Mucosa of descending colon (tissue), 3 donors: ENCODE results near the gene KIF16B. TPM values are rescaled to one million over a fixed set of nuclear protein-coding genes. Genes with fewer than 3 reads are reported as not detected.
"Not testable (repeated sequence)": the region's sequence is repeated elsewhere in the genome, so short reads cannot be mapped to it uniquely, and the experiment has no call there.

Experiments
- ATAC-seq: fragments of 200-7000 bp; cut with Tn5 transposase; one replicate; pipeline ENCODE4 v1.9.1; 2020; ENCODE audit warnings: mild to moderate bottlenecking, moderate library complexity
- DNase-seq, 3 donors: peaks; one replicate each; pipeline ENCODE4 v3.0.0-alpha.2; 2020
- H3K36me3 ChIP-seq: fragments of 200-600 bp; one replicate; pipeline ENCODE4 v1.8.0; 2021; ENCODE audit warnings: low read depth, mild to moderate bottlenecking
- H3K4me1 ChIP-seq: fragments of 200-600 bp; one replicate; pipeline ENCODE4 v1.8.0; 2021; ENCODE audit warnings: low read depth, mild to moderate bottlenecking
- H3K4me3 ChIP-seq: fragments of 200-600 bp; one replicate; pipeline ENCODE4 v1.8.0; 2021; ENCODE audit warnings: mild to moderate bottlenecking
- H3K9me3 ChIP-seq: fragments of 200-600 bp; one replicate; pipeline ENCODE4 v1.8.0; 2021; ENCODE audit warnings: mild to moderate bottlenecking
- intact Hi-C, 2 donors: fragments of 100-400 bp; cut with DNase I in 1 of 2; cut with micrococcal nuclease in 1 of 2; formaldehyde crosslinking; loops; one replicate each; pipeline versions ENCODE4 v1.11.0 to v1.11.1; 2022; cut with DNase I, micrococcal nuclease
- total RNA-seq, 3 donors: library from RNA; stranded (reverse); fragmentation: NEBNext Ultra II Directional in 2 of 3; extraction: Animal tissue kit (Norgen Biotek cat#: 25700) in 2 of 3; gene quantifications; one replicate each; pipeline versions ENCODE4 v1.2.1 to v1.2.4, GENCODE V29; 2021 to 2023
- TF ChIP-seq, protein P1 (sequence below): fragments of 200-600 bp; IDR thresholded peaks from one replicate; pipeline ENCODE4 v1.8.0; 2022; ENCODE audit warnings: antibody characterized with exemption, mild to moderate bottlenecking
- donor health status: DM: no; HTN: no; CAD: no; lungs with moderate emphysema.
- donor health status: DM: no; HTN: no; CAD: no.
- donor health status: DM: no; HTN: yes; CAD: no.

The KIF16B gene
- total RNA-seq, 3 donors from 2014 or later, result 48.5 to 81.7 (median 65.1) TPM

DNA sequence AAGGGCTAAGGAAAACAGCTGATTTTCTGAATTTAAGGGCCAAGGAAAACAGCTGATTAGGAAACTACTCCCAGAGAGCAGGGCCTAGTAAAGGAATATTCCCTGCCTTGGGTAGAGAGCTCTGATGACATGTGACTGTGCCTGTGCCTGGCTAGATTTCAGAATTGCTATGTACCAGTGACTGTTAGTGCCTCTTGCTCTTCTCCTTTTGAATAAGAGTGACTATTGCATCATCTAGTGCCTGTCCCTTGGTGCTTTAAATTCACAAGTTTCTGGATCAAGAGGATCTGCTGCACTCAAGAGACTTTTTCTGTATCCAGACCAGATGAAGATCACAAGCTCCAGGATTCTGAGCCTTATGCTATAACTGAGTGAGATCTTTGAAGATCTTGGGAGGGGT, 332.9 kb downstream of the KIF16B start:
- H3K4me1 ChIP-seq, result no peaks in the 10 kb centered on the region
- H3K4me3 ChIP-seq, result no peak overlapping the region
- ATAC-seq (no peak), DNase-seq (no peak)
- peaks cover 6% of the 10 kb centered on the region for H3K9me3 ChIP-seq
- TF ChIP-seq, protein P1, sequence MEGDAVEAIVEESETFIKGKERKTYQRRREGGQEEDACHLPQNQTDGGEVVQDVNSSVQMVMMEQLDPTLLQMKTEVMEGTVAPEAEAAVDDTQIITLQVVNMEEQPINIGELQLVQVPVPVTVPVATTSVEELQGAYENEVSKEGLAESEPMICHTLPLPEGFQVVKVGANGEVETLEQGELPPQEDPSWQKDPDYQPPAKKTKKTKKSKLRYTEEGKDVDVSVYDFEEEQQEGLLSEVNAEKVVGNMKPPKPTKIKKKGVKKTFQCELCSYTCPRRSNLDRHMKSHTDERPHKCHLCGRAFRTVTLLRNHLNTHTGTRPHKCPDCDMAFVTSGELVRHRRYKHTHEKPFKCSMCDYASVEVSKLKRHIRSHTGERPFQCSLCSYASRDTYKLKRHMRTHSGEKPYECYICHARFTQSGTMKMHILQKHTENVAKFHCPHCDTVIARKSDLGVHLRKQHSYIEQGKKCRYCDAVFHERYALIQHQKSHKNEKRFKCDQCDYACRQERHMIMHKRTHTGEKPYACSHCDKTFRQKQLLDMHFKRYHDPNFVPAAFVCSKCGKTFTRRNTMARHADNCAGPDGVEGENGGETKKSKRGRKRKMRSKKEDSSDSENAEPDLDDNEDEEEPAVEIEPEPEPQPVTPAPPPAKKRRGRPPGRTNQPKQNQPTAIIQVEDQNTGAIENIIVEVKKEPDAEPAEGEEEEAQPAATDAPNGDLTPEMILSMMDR, result no peak
- no peaks in the 10 kb centered on the region for H3K36me3 ChIP-seq
- intact Hi-C loops, result no loop called here

DNA sequence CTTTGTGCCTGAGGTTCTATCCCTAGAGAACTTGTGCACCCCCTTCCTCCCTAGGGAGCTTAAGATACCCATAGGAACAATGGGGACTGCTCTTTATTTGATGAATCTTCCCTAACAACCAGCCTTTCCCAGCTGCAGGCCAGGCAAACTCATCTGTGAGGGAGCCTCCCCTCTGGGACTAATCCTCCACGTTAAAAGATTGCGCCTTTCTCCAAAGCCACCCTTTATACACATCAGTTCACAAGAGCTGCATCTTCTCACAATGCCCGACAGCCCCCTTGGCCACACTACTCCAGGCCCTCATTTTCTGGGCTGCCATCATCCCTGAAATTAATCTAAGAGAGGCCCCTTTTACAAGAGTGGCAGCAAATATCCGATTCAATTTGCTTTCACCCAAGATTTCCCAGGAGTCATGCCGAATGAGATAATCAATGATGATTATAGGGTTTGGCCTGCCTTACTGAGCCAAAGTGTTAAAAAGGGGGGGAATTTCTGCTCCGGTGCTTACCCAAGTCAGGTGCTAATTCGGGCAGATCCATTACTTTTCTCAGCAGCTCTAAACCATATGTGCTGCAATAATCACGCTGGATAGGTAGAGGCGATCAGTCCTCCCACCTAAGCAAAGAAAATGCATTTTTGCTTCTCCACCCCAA, 336.5 kb downstream of the KIF16B start:
- intact Hi-C loops, result no loop called here
- Histone ChIP-seq H3K36me3 (no peaks in the 10 kb centered on the region), H3K4me3 (no peak overlapping the region), H3K9me3 (peaks cover 6% of the 10 kb centered on the region), H3K4me1 (no peaks in the 10 kb centered on the region)
- DNase-seq (no peak), ATAC-seq (no peak)
- TF ChIP-seq, protein P1, result no peak

DNA sequence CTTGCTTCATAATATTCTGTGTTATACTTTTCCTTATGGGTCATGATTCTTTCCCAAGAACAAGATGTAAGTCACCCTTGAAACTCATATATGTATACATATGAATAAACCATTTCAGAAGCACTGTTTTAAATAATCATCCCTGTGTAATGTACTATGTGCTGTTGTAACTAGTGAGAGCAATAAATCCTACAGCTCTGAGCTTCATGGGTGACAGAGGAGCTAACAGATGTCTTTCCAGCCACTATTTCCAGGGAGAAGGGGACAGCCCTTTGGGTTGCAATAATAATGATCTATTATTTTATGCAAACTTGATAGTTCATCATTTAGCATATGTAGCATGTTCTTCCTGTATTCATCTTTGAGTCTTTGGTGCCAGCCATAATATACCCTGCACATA, 342.8 kb downstream of the KIF16B start:
- intact Hi-C loops, result no loop called here
- Histone ChIP-seq H3K4me1 (no peaks in the 10 kb centered on the region), H3K4me3 (no peak overlapping the region), H3K9me3 (no peaks in the 10 kb centered on the region), H3K36me3 (no peaks in the 10 kb centered on the region)
- ATAC-seq (no peak), DNase-seq (no peak)
- TF ChIP-seq, protein P1, result no peak

DNA sequence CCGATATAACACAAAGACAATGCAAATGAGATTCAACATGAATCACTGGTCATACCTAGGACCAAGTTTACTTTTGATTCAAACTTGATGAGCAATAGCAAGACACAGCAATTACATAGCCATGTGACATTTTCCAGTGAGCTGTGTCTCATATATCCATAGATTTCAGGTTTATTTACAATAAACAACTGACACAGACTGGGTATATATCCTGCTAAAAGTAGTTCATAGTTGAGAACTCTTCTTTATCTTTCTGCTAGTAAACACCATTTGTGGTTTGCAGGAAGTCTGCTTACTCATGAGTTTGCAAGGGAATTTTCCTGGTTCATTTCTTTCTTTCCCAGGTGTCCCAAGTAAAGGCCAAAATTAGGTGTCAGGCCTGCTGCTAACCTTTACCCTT, 343.4 kb downstream of the KIF16B start:
- intact Hi-C loops, result no loop called here
- Histone ChIP-seq H3K9me3 (no peaks in the 10 kb centered on the region), H3K36me3 (no peaks in the 10 kb centered on the region), H3K4me3 (no peak overlapping the region), H3K4me1 (no peaks in the 10 kb centered on the region)
- ATAC-seq, result no peak
- TF ChIP-seq, protein P1, result no peak
- no peak for DNase-seq

DNA sequence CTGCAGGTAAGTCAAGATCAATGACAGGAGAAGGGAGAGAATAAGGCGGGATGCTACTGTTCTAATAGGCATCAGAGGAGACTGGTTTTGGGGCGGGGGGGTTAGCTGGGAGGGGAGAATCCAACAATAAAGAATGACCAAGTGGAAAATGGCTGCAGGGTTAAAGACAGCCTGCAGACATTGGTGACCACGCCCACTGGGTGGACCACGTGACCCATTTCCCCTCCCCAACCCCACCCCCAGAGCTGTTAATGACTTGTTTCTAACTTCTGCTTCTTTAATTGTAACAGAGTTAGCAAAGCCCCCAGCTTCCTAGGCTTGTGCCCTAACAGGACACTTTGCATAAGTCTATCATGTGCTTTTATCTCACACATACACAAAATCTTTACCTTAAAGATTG, 344.5 kb downstream of the KIF16B start:
- intact Hi-C loops, result no loop called here
- Histone ChIP-seq H3K4me1 (no peaks in the 10 kb centered on the region), H3K36me3 (no peaks in the 10 kb centered on the region), H3K9me3 (no peaks in the 10 kb centered on the region), H3K4me3 (no peak overlapping the region)
- DNase-seq (no peak), ATAC-seq (no peak)
- TF ChIP-seq, protein P1, result no peak

DNA sequence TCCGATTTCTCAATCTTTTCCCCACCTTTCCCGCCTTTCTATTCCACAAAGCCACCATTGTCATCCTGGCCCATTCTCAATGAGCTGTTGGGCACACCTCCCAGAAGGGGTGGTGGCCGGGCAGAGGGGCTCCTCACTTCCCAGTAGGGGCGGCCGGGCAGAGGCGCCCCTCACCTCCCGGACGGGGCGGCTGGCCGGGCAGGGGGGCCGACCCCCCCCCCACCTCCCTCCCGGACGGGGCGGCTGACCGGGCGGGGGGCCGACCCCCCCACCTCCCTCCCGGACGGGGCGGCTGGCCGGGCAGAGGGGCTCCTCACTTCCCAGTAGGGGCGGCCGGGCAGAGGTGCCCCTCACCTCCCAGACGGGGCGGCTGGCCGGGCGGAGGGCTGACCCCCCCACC, 346.3 kb downstream of the KIF16B start:
- DNase-seq, ATAC-seq, H3K4me3 ChIP-seq, intact Hi-C loops, H3K9me3 ChIP-seq, H3K4me1 ChIP-seq, H3K36me3 ChIP-seq: not testable (repeated sequence)
